OCI-LY7 (cell line): ENCODE results near the gene GCA. TPM values are rescaled to one million over a fixed set of nuclear protein-coding genes. Genes with fewer than 3 reads are reported as not detected.

Experiments
- BruUV-seq: library from RNA; stranded (reverse); fragments of 400-500 nt; replicated peaks from 2 replicates; lab custom pipeline; 2021; lab: Mats Ljungman, UMichigan
- CTCF ChIA-PET: fragments of 300-600 bp; sonication (Branson Sonifier 250); formaldehyde crosslinking; loops from one replicate; lab custom pipeline; 2022; ENCODE audit warnings: antibody characterized with exemption; ENCODE audit not compliant: unreplicated experiment; lab: Charles Lee
- POLR2A ChIA-PET: fragments of 300-600 bp; sonication (Branson Sonifier 250); formaldehyde crosslinking; loops from one replicate; lab custom pipeline; 2022; ENCODE audit warnings: antibody characterized with exemption; lab: Charles Lee
- DNase-seq: peaks from one replicate; pipeline ENCODE4 v3.0.0-alpha.2; 2015; ENCODE audit warnings: low spot score
- H2AFZ ChIP-seq: fragments of 200-600 bp; sonication (generic), shearing (Covaris generic); 2 replicates; pipeline ENCODE4 v1.6.1; 2014; ENCODE audit warnings: mild to moderate bottlenecking, antibody characterized with exemption, low read length, moderate library complexity
- H3K27ac ChIP-seq: fragments of 200-600 bp; sonication (generic); 2 replicates; pipeline ENCODE4 v1.5.1; 2014; ENCODE audit warnings: mixed run types, low read depth, mild to moderate bottlenecking, moderate library complexity, low read length, inconsistent platforms; ENCODE audit not compliant: poor library complexity, severe bottlenecking
- H3K36me3 ChIP-seq: fragments of 200-600 bp; sonication (generic); 2 replicates; pipeline ENCODE4 v1.6.1; 2014; ENCODE audit warnings: mild to moderate bottlenecking, antibody characterized with exemption, low read length, moderate library complexity, mixed read lengths; ENCODE audit not compliant: insufficient read depth
- H3K4me1 ChIP-seq: fragments of 200-600 bp; sonication (generic); 2 replicates; pipeline ENCODE4 v1.5.1; 2014; ENCODE audit warnings: mild to moderate bottlenecking, low read length; ENCODE audit not compliant: insufficient read depth, poor library complexity, severe bottlenecking
- H3K4me2 ChIP-seq: fragments of 200-600 bp; sonication (generic); 2 replicates; pipeline ENCODE4 v1.6.1; 2014; ENCODE audit warnings: mild to moderate bottlenecking, low read length
- H3K4me3 ChIP-seq: fragments of 200-600 bp; sonication (generic); 2 replicates; pipeline ENCODE4 v1.5.1; 2014; ENCODE audit warnings: mild to moderate bottlenecking, low read depth, low read length; ENCODE audit not compliant: poor library complexity, severe bottlenecking
- H3K79me2 ChIP-seq: fragments of 200-600 bp; sonication (generic); 2 replicates; pipeline ENCODE4 v1.6.1; 2016; ENCODE audit warnings: low read depth, mild to moderate bottlenecking, low read length, moderate library complexity, mixed read lengths; ENCODE audit not compliant: insufficient read depth
- H3K9me2 ChIP-seq: fragments of 200-600 bp; sonication (generic); 2 replicates; pipeline ENCODE4 v1.6.1; 2016; ENCODE audit warnings: mild to moderate bottlenecking, low read length, mixed read lengths; ENCODE audit not compliant: insufficient read depth
- H3K9me3 ChIP-seq: fragments of 200-600 bp; sonication (generic); 2 replicates; pipeline ENCODE4 v1.6.1; 2014; ENCODE audit warnings: mild to moderate bottlenecking, mixed run types, low read length, mixed read lengths
- H4K20me1 ChIP-seq: fragments of 200-600 bp; sonication (generic); 2 replicates; pipeline ENCODE4 v1.6.1; 2014; ENCODE audit warnings: mild to moderate bottlenecking, antibody characterized with exemption, low read length, moderate library complexity, mixed read lengths; ENCODE audit not compliant: insufficient read depth
- CTCF ChIP-seq: fragments of 200-600 bp; sonication (generic); conservative IDR thresholded peaks from 2 replicates; pipeline ENCODE4 v1.5.1; 2014; ENCODE audit warnings: mild to moderate bottlenecking, antibody characterized with exemption, low read length, moderate library complexity, mixed read lengths
- EZH2phosphoT487 ChIP-seq: fragments of 200-600 bp; sonication (generic); IDR thresholded peaks from 2 replicates; pipeline ENCODE4 v1.6.1; 2018; ENCODE audit warnings: low read depth, borderline replicate concordance, mild to moderate bottlenecking, mixed run types, antibody characterized with exemption, low read length, moderate library complexity, mixed read lengths
- intact Hi-C: fragments of 100-400 bp; cut with micrococcal nuclease; formaldehyde crosslinking; loops from one replicate; pipeline ENCODE4 v1.10.0; 2022; ENCODE audit not compliant: unreplicated experiment
- total RNA-seq, 2 experiments: library from RNA; depleted of rRNA in 1 of 2; stranded (reverse); fragments of >200 nt in 1 of 2; shearing (Covaris generic) in 1 of 2; gene quantifications; 2 replicates each; pipeline ENCODE4 v1.2.3, GENCODE V29; 2014 to 2022

The GCA gene
- total RNA-seq, 2 experiments from 2014 or later: 37.3 to 38.4 TPM

DNA sequence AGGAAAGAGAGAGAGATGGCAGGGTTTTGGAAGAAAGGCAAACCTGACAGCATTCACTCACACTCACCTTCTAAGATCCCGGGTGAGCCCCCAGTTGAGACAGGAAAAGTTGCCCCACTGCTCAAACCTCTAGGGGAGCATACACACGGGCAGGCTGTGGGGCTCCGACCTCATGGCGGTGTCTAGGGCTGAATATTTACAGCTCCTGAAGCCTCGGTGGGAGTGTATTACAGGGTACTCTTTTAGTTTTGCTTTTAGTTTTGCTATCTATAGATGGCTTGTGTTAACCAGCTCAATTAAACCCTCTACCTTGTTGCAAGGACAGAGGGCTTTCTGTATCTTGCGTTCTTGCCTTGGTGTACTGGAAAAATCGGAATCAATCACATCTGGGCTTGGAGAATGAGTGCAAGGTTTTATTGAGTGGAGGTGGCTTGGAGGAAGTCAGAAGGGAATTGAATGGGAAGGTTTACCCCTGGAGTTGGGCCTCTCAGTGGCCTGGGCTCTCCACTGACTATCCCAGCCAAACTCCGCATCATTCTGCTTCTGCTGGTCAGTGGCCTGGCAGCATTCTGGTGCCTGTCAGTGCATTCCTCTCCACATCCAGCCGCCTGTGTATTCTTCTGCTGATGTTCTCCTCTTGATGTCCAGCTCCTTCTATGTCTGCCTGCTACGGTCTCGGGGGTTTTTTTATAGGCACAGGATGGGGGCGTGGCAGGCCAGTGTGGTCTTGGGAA is 15.3 kb upstream of the GCA start:
- intact Hi-C loops: no loop called here
- Histone ChIP-seq H3K79me2 (no peaks in the 10 kb centered on the region), H3K9me3 (peaks cover 8% of the 10 kb centered on the region; the same call in 1 of the 2 replicates), H3K4me1 (peaks cover 9% of the 10 kb centered on the region), H3K36me3 (no peaks in the 10 kb centered on the region; the same call in 1 of the 2 replicates), H3K27ac (no peak overlapping the region), H3K4me3 (no peak overlapping the region), H3K4me2 (no peak overlapping the region), H3K9me2 (no peaks in the 10 kb centered on the region), H4K20me1 (no peaks in the 10 kb centered on the region), H2AFZ (no peak overlapping the region)
- BruUV-seq: no TSS peak
- ChIA-PET CTCF (no interaction called here), POLR2A (interaction anchor here (0.7 to 1.9 kb wide), 4 partner anchors 12 to 1787 kb away, joined by 3 to 10 read pairs (median 5); partner anchors contain the start of gene GCA)
- DNase-seq: no peak
- TF ChIP-seq EZH2phosphoT487 (no peak), CTCF (no peak)

DNA sequence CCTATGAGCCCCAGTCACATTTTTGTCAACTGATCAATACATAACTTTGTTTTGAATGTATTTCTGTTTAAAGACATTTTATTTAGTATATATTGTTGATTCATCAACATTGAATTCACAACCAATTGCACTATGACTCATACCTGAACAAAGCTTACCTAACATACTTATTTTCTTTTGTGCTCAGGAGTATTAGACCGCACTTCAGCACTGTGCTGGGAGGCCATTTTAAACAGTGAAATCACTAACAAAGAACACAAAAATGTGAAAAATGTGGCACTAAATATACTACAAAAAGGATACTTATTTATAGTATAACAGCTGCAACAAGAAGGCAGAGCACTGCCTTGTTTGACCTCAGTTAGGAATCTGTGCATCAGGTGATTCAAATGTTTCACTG is 13.1 kb upstream of the GCA start:
- H3K4me3 ChIP-seq: no peak overlapping the region
- H3K79me2 ChIP-seq: no peaks in the 10 kb centered on the region
- TF ChIP-seq EZH2phosphoT487: no peak
- TF ChIP-seq CTCF: no peak
- no peaks in the 10 kb centered on the region for H4K20me1 ChIP-seq
- no peak for DNase-seq
- intact Hi-C loops: no loop called here
- no TSS peak for BruUV-seq
- CTCF ChIA-PET: no interaction called here
- no peak overlapping the region for H2AFZ ChIP-seq
- no peak overlapping the region for H3K27ac ChIP-seq
- H3K4me2 ChIP-seq: peak overlapping the region; percentile 20; the same call in 1 of the 2 replicates
- POLR2A ChIA-PET: no interaction called here
- H3K4me1 ChIP-seq: peaks cover 9% of the 10 kb centered on the region
- H3K36me3 ChIP-seq: no peaks in the 10 kb centered on the region; the same call in 1 of the 2 replicates
- no peaks in the 10 kb centered on the region for H3K9me2 ChIP-seq
- peaks cover 8% of the 10 kb centered on the region; the same call in 1 of the 2 replicates for H3K9me3 ChIP-seq

- intact Hi-C loops: no loop called here
- TF ChIP-seq CTCF: peak; percentile 84
- TF ChIP-seq EZH2phosphoT487: no peak
- Histone ChIP-seq H3K27ac (no peak overlapping the region), H3K4me1 (peaks cover 9% of the 10 kb centered on the region), H4K20me1 (no peaks in the 10 kb centered on the region), H3K9me2 (no peaks in the 10 kb centered on the region), H3K9me3 (no peaks in the 10 kb centered on the region), H2AFZ (no peak overlapping the region), H3K4me3 (no peak overlapping the region), H3K4me2 (no peak overlapping the region), H3K36me3 (no peaks in the 10 kb centered on the region), H3K79me2 (no peaks in the 10 kb centered on the region)
- ChIA-PET CTCF (interaction anchor here (1.0 kb wide), 1 partner anchor 34 kb away, joined by 3 read pairs; no protein-coding TSS in a partner anchor), POLR2A (interaction anchor here (0.7 to 2.0 kb wide), 3 partner anchors 11 to 66 kb away, joined by 3 to 7 read pairs (median 6); partner anchors contain the start of gene IFIH1)
- DNase-seq: peak; percentile 38
- no TSS peak for BruUV-seq
Observed at GRCh38 chr2:162333968-162334367, 10.0 kb upstream of the GCA start.
